Measurements from ENCODE around the gene HOXC12. TPM values are rescaled to one million over a fixed set of nuclear protein-coding genes. Genes with fewer than 3 reads are reported as not detected.

The HOXC12 gene
- total RNA-seq, 2 experiments from 2014 or later, result not detected

GRCh38 chr12:53950437-53950773 lies 4.3 kb upstream of the HOXC12 start:
- ChIA-PET CTCF (ENCODE audit: unreplicated experiment) (no interaction called here), POLR2A (no interaction called here)
- no peak overlapping the region for H3K4me3 ChIP-seq (ENCODE audit: low read depth, low read length, poor library complexity, severe bottlenecking)
- H2AFZ ChIP-seq (ENCODE audit: low read length), result no peak overlapping the region
- H3K4me2 ChIP-seq (ENCODE audit: low read length), result no peak overlapping the region
- H3K79me2 ChIP-seq (ENCODE audit: insufficient read depth, low read depth, low read length), result no peaks in the 10 kb centered on the region
- no TSS peak for BruUV-seq (replicated peaks)
- no peaks in the 10 kb centered on the region for H3K4me1 ChIP-seq (ENCODE audit: insufficient read depth, low read length, poor library complexity, severe bottlenecking)
- H3K36me3 ChIP-seq (ENCODE audit: insufficient read depth, low read length), result no peaks in the 10 kb centered on the region
- H3K27ac ChIP-seq (ENCODE audit: low read depth, low read length, poor library complexity, severe bottlenecking), result no peak overlapping the region
- peak; percentile 6 for DNase-seq (ENCODE audit: low spot score)
- no peaks in the 10 kb centered on the region for H3K9me2 ChIP-seq (ENCODE audit: insufficient read depth, low read length)
- intact Hi-C loops (cut with micrococcal nuclease; ENCODE audit: unreplicated experiment), result no loop called here
- H3K9me3 ChIP-seq (ENCODE audit: low read length), result no peaks in the 10 kb centered on the region
- no peaks in the 10 kb centered on the region; the same call in 1 of the 2 replicates for H4K20me1 ChIP-seq (ENCODE audit: insufficient read depth, low read length)
- TF ChIP-seq EZH2phosphoT487 (IDR thresholded peaks at IDR 0.05; ENCODE audit: borderline replicate concordance, low read depth, low read length), result peak; percentile 17; the same call in 1 of the 2 replicates
- TF ChIP-seq, protein P1, sequence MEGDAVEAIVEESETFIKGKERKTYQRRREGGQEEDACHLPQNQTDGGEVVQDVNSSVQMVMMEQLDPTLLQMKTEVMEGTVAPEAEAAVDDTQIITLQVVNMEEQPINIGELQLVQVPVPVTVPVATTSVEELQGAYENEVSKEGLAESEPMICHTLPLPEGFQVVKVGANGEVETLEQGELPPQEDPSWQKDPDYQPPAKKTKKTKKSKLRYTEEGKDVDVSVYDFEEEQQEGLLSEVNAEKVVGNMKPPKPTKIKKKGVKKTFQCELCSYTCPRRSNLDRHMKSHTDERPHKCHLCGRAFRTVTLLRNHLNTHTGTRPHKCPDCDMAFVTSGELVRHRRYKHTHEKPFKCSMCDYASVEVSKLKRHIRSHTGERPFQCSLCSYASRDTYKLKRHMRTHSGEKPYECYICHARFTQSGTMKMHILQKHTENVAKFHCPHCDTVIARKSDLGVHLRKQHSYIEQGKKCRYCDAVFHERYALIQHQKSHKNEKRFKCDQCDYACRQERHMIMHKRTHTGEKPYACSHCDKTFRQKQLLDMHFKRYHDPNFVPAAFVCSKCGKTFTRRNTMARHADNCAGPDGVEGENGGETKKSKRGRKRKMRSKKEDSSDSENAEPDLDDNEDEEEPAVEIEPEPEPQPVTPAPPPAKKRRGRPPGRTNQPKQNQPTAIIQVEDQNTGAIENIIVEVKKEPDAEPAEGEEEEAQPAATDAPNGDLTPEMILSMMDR (conservative IDR thresholded peaks at IDR 0.05; ENCODE audit: low read length), result peak; percentile 41

- no peaks in the 10 kb centered on the region for H3K9me2 ChIP-seq (ENCODE audit: insufficient read depth, low read length)
- ChIA-PET CTCF (ENCODE audit: unreplicated experiment) (no interaction called here), POLR2A (no interaction called here)
- H3K9me3 ChIP-seq (ENCODE audit: low read length), result no peaks in the 10 kb centered on the region
- TF ChIP-seq EZH2phosphoT487 (IDR thresholded peaks at IDR 0.05; ENCODE audit: borderline replicate concordance, low read depth, low read length), result 0 out of 2 replicates have a peak, but pooled peaks have one; percentile 8
- TF ChIP-seq, protein P1 (conservative IDR thresholded peaks at IDR 0.05; ENCODE audit: low read length), result no peak
- H3K4me1 ChIP-seq (ENCODE audit: insufficient read depth, low read length, poor library complexity, severe bottlenecking), result no peaks in the 10 kb centered on the region
- no TSS peak for BruUV-seq (replicated peaks)
- no peak for DNase-seq (ENCODE audit: low spot score)
- H3K79me2 ChIP-seq (ENCODE audit: insufficient read depth, low read depth, low read length), result no peaks in the 10 kb centered on the region
- no peaks in the 10 kb centered on the region for H3K36me3 ChIP-seq (ENCODE audit: insufficient read depth, low read length)
- H3K4me2 ChIP-seq (ENCODE audit: low read length), result no peak overlapping the region
- no peaks in the 10 kb centered on the region; the same call in 1 of the 2 replicates for H4K20me1 ChIP-seq (ENCODE audit: insufficient read depth, low read length)
- intact Hi-C loops (cut with micrococcal nuclease; ENCODE audit: unreplicated experiment), result no loop called here
- H3K4me3 ChIP-seq (ENCODE audit: low read depth, low read length, poor library complexity, severe bottlenecking), result no peak overlapping the region
- no peak overlapping the region for H2AFZ ChIP-seq (ENCODE audit: low read length)
- no peak overlapping the region for H3K27ac ChIP-seq (ENCODE audit: low read depth, low read length, poor library complexity, severe bottlenecking)
Observed at GRCh38 chr12:53950789-53951576, 3.7 kb upstream of the HOXC12 start.

Data from OCI-LY7 (cell line).